ENCODE measurements around the gene ICAM2.

The ICAM2 gene

DNA sequence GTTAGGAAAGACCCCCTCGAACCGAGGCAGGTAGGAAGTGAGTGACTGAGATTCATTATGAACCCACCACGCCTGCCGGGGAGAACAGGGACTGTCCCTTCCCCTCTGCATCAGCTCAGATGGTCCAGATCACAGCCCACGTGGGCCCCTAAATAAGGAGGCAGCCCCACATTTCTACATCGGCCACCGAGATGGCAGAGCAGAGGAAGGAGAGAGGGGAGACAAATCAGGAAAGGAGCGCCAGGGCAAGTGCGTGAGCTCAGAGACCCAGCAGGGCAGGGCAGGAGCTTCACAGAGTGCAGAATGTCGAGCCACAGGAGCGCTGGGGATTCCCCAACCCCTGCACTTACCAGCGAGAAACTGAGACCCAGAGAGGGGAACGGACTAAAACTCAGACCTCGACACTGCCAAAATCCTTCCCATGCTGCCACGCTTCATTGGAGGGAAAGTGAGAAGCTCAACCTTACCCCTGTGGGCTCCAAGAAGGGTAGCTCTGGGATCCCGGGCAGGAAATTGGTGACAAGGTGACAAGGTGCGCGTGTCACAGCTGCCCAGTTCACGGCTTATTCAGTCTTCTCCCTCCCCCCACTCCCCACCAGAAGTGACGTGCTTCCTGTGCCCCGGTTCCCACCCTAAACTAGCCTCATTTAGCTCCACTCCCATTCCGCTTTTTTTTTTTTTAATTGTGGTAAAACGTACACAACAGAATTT, at the start of gene ICAM2:
ICAM2 (minus strand) TSS at position 578 of the 711 bp plus-strand sequence. CDS start 13,942 bp downstream, outside the sequence.
- DNase-seq: peak; percentile 33 to 61

DNA sequence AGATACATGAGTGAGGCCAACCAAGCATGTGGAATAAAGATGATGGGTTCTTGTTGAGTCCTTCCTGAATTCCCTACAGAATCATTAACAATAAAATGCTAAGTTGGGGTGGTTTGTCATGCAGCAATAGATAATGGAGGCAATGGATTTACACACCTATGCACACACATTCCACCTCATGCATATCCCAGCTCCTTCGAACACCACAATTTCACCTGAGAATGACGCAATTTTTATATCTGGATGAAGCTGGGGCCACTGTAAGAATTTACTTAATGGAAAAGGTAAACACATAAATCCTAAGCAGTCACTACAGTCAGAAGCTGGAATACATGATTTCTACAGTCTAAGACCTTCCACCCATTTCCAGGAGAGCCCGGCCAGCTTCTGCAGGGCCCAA, 49.8 kb upstream of the ICAM2 start:
- no peak for DNase-seq

DNA sequence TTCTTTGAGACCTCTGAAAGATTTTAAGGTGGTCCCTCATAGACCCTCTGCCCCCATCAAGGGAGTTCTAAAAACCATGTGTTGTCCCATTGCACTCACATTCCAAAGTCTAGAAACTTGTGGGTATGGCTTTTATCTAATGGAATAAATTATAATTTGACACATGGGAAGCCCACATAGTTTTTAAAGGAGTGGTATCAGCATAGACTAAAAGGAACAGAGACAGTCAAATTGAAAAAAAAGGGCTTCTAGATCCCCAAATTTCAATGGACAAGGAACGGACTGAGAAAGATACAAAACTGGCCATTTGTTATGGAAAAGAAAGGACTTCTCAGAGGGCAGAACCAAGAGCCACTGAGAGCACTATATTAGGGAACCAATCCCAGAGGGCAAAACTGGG, 48.7 kb upstream of the ICAM2 start:
- DNase-seq: no peak

DNA sequence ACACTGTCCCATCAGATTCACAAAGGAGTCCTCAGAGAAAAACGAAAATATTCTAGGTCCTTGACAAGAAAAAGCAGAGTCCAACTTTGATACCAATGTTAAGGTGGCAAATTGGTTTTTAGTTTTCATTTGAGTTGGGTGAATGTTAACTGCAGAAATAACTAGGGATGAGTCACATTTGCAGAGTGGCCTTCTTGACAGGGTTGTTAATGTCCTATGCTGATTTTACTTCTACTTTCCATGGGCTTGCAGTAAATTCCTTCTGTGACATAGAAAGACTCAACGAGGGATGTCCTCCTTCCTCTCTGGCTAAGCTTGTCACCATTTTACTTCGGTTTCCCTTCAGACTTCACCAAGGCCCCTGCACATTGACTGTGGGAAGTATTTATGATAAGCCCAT, 47.2 kb upstream of the ICAM2 start:
- no peak for DNase-seq

DNA sequence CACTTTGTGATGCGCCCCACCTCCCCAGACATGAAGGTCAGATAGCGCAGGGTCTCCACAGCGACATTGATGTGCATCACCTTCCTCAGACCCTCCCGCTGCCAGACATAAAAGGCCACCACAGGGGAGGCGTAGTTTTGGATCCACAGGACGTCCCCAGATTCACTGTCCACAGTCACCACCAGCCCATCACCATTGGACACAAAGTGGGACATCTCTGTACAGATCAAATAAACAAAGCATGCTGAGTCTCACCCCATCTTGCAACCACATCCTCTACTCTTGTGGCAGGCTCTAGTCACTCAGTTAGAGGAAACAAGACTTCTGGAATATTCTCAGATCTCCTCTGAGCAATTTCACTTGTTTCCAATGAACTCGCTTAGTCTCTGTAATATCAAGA, 46.3 kb upstream of the ICAM2 start:
- DNase-seq: no peak

DNA sequence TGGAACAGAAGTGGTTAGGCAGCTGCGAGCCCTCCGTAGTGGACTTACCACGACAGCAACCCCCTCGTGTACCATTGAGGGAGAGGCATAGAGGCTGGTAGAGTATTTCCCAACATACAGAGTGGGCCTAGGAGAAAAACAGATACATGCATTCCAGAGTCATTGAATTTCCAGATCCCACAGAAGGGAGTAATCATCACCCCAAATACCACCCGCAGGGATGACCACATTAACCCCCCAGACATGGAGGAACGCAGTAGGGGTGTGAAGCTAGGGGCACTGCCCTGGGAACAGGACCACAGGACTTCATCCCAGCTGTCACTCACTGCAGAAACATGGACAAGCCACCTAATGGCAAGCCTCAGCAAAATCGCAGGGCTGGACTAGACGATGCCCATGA, 44.7 kb upstream of the ICAM2 start:
- no peak for DNase-seq

DNA sequence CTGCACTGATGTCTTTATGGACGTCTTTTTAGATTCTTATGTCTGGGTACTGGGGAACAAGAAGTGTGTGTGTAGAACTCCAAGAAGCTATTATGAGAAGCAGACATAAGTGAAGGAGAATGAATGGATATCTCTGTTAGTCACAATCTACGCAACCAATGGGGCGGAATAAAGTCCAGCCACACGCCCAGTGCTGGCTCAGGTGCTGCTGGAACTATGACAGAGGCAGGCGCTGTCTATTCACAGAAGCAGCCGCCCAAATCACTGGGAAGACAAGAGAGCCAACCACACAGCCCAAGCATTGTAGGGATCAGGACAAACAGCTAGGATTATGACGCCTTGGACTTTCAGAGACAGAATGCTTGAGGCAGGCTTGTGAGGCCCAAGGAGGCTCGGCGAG, 43.9 kb upstream of the ICAM2 start:
- DNase-seq: no peak

DNA sequence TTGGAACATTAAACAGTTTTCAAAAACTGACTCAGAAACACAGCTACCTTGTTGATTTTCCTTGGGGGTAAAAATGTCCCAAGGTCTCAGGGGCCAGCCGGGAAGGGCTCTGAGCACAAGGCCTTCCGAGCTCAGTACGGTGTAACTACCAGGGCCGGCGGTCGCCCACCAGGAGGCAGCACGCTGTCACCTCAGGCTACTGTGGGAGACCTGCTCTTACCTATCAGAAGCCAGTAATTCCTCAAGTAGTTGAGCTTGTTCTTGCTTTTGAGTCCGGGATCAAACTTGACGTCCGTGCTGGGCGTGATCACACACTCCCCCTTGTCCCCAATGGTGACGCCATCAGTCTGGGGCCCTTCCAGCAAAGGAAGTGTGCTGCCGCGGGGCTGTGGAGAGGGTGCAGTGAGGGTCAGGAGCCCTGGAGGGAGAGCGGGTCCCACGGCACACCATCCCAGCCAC, 43.4 kb upstream of the ICAM2 start:
- peak in 1 of 2 donors; percentile 19 for DNase-seq

DNA sequence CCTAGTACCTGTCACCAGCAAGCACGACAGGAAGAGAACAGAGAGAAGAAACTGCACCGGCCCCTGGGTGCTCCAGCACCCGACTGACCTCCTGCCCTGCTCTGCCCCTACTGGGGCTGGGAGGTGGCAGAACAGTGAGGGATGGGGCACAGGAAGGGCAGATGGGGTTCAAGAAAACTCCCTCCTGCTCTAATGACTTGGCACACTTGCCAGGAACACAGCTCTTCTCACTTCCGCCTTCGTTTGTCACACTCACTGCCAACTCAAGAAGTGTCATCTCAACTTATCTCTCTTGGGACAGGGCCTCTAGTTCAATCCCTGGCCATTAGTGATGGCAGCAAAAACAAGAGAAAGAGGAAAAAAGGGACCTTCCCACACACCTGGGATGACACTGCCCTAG, 42.7 kb upstream of the ICAM2 start:
- DNase-seq: peak in 1 of 2 donors; percentile 20

DNA sequence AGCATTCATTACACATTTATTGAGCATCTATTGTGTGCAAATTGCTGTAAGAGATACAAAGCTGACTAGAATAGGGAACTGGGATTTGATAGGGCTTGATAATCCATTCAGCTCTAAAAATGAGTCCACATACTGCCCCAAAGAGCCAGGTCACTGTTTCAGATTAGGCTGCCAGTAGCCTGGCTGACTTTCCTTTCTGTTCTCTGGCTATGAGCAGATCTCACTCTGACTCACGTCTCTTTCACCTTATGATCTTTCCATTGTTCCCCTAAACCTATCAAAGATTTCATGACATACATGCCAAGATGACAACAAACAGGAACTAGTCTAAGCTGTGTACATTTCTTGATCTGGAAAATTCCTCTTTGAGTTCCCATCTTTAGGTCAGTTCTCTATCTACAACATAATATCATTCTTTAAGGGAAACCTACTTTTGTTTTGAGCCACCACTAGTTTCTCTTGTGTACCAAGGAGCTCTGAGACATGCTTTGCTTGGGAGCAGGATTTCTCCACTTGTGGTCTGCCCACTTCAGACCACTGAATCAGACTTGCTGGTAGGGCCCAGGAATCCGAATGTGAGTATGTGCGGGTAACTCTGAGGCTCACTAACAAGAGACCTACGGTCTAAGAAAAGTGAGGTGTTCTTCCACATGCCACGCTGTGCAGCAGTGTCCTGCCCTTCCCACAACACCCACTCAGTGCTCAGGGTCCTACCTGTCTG, 40.9 kb upstream of the ICAM2 start:
- DNase-seq: peak; percentile 76 to 89

DNA sequence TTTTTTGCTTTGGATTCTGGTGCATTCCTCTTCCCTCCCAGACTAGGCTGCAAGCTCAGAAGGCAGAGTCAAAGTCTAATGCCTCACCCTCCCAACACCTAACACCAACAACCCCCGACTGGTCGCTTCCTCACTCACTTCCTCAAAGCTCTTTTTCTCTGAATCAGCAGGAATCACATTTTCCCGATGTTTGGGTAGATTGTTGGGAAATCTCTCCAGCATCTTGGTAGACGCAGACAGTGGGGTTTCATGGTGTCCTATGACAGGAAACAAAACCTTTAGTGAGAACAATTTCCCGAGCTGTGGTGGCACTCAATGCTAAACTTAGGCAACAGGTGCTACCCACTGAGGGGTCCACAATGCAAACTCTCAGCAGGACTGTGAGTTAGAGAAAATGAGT, 39.9 kb upstream of the ICAM2 start:
- DNase-seq: peak; percentile 16 to 59

DNA sequence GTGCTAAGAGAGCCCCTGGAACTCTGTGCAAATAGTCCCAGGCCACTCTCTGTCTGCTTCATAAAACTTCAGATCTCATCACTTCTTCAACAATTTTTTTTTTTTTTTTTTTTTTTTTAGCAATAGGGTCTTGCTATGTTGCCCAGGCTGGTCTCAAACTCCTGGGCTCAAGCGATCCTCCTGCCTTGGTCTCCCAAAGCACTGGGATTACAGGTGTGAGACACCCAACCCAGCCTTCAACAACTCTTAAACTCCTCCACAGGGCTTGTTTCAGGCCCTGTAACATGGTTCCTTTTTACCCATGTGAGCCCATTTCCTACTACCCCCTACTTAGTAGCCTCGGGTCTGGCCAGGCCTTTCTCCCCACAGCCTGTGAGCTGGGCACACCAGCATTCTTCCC, 39.3 kb upstream of the ICAM2 start:
- no peak for DNase-seq

DNA sequence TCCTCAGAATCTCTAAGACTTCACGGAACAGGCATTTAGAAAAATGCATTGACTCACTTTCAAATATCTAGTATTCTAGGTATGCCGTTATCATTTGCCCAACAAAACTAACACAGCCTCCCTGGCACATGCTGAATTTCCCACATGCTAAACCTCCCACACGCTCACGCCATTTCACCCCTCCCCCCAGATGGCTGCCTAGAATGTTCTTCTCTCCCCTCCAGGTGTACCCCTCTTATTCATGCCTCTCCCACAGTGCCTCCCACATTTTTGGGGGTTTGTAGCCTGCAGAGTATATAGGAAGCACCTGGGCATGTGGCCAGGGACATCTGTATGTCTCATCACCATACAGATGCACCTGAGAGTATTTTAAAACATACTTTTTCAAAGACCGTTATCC, 38.2 kb upstream of the ICAM2 start:
- DNase-seq: no peak

DNA sequence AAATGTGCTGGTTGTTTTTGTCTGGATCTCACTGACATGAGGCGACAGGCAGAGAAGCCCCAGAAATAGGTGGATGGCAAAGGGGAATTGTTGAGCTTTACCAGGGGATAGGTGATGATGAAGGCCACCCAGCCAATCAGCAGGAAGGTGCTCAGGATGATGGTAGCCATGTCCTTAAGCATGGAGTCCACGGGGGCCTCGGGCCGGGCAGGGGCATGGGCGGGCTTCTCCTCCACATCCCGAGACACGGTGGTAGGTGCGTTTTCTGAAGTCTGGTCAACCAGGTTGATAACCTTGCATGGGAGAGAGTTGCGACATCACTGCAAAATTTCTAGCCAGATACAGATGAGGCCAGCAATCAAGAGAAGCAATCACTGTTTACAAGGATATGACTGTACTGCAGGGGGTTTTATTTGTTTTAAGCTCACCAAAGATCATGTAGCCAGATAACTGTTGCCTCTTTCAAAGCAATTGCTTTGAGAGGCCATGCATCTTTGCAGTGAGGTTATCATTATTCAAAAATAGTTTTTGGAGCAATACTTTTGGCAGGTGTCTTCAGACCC, 37.3 kb upstream of the ICAM2 start:
- DNase-seq: no peak

DNA sequence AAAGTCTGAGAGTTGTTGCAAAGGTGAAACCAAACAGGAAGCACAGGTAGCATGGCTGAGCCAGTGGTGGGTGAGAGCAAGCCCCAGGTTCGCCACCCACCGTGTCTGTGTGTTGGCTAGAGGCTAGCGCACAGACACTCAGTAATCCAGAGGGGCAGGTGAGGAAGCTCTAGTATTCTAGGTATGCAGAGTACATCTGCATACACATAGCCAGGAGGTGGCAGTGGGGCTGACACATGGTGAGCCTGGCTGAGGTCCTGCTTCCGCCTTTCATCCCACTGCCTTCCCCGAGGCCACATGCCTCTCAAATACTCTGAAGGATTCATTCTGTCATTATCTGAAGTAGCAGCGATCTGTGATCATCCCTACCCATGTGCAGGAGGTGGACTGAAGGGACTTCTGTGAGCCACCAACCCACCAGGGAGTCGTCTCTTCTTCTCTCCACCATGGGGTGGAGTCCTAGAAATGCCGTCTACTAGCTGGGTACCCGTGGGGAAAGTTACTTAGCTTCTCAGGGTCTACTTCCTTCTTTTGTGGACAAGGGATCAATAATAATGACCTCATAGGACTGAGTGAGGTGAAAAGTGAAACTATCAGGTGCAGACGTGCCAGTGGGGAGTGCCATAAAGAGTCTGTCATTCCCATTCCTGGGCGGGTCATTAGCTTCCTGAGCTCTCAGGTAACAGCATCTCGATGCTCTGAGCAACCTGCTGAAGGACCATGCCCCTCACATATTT, 36.0 kb upstream of the ICAM2 start:
- DNase-seq: no peak

DNA sequence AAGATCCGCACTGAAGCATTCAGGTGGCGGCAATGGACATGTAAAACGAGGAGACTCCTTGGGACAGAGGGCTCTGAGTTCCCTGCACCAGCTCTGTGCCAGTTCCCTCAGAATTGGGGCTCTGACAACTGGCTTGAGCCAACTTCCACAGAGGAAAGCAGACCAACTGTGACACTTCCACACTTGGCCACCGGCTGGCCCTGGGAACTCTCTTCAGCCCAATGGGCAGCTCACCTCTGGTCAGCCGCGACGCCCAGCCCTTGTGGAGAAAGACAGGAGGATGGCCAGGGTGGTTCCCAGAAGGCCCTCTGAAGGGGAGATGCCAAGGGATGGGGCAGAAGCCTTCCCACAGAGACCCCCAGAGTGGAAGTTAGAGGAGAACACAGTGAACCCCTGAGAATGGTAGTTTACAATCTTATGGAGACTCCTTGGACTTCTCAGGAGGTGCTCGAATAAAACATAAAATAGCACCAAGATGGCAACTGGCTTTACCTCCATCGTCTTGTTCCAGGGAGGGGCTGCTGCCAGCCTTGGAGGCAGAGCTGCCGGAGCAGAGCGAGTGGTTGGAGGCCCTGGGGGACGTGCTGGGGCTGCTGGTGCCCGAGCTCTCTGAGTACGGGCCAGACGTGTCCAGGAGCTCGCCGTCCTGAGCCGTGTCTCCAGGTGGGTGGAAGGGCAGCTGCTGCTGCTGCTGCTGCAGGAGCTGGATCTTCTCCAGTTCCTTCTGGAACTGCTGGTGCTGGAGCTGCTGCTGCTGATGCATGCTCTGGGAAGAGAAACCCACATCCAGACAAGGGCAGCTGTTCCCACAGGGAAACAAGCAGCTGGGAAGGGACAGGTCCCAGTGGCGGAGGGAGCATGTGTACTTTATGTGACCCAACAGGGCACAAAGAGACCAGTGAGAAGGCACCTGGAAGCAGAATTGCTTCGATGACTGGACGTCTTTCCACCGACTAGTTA, 35.0 kb upstream of the ICAM2 start:
- no peak for DNase-seq

DNA sequence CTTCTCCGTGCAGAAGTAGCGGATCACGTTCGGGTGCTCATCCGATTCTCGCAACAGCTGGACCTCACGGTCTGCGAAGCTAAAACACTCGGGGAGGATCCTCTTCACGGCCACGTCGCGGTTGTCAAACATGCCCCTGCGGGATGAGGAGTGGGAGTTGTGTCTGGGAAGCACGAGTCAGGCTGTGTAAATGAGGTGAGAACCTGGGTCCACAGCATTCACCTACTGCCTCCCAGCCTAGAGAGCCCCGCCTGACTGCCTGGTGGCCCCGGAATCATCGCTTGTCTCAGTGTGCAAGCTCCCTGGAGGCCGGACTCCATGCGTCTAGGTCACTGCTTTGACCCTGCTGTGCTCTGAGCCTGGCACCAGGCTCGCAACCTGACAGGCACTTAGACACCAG, 33.9 kb upstream of the ICAM2 start:
- DNase-seq: no peak

DNA sequence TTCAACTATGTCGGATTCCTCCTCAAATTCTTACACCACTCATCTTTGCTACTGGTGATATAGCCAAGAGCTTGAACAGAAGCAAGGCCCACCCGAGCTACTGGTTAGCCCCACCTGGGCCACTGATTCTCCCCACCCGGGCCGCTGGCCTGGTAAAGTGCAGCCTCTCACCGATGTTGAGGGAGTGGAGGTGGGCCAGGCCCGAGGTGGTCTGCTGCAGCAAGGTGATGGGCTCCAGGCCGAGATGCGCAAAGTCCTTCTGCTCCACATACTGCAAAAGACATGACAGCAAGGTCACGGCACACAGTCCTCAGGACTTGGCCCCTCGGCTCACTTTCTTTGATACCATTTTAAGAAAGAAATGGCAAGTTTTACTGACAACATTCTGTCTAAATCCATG, 32.7 kb upstream of the ICAM2 start:
- DNase-seq: no peak

DNA sequence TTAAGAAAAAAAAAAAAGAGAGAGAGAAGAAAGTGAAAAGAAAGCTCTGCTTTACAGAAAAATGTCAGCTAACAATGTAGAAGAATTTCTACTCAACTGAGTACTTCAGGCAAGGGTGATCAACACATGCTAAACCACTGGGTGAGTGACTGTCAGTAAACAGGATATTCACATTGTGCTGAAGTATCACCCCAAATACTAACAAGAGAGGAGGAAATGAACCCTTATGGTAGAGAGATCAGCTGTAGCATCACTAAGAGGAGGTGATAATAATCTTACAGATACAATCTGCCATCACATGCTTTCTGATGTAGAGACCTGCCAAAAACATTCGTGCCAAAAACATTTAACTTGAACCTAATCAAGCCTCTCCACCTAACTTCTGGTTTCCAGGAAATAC, 30.7 kb upstream of the ICAM2 start:
- DNase-seq: no peak

DNA sequence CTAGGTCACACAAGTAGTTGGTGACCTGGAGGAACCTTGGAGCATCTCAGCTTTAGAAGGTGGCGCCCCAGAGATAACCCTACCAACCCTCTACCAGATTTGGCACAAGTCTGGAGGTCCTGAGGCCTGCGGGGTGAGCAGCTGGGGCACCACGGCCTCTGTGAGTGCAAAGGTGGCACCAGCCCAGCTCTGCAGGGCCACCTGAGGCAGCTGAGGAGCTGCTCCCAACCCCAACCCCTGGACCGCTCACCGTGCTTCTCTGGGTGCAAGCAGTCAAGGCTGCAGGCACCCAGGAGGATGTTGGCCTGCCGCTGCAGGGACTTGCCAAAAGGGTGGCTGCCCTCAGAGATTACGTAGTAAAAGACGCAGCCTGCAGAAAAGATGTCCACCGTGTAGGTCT, 28.4 kb upstream of the ICAM2 start:
- DNase-seq: no peak

DNA sequence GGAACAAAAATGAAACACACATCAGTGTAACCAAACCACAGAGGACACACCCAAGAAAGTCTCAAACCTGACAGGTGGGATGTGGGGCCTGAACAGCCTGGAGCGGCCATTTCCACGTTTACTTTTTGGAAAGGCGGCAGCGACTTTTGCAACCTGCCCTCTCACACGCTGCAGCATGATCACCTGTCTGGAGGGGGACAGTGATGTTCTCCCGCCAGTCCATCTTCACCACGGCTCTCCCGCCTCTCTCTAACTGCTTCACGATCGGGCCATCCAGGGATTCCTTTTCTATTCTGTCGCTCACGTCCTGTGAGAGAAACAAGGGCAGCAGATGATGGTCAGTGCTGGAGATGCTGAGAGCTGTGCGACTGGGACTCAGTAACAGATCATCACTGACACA, 24.7 kb upstream of the ICAM2 start:
- DNase-seq: no peak
